ENCODE measurements around the gene SRP19. TPM values are rescaled to one million over a fixed set of nuclear protein-coding genes. Genes with fewer than 3 reads are reported as not detected.
A peak's percentile ranks its signal among the peaks of the same experiment; 100 is the strongest.

SRP19 gene
- total and polyA plus RNA-seq, 2 experiments from 2014 or later = 104 to 406 TPM

DNA sequence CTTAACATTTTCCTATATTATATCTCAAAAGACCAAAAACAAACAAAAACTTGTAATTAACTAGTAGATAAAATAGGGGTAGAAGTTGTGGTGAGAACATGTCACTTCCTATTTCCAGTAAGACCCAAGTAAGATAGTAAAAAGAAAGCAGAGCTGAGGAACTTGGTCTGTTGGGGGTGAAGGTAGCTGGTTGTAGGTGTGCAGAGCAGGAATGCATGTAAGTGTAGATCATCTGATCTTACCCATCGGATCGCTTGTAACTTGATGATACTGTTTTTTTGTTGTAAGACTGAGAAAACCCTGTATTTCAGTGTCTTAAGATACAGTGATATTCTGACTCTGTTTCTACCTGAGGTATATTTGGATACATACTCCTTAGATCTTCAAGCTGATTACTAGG, 5.7 kb downstream of the SRP19 start:
- Mint-ChIP-seq H3K27ac (no peak overlapping the region), H3K4me1 (peaks cover 11% of the 10 kb centered on the region), H3K36me3 (ENCODE audit: low read depth) (peaks cover 84% of the 10 kb centered on the region), H3K4me3 (no peak overlapping the region), H3K27me3 (ENCODE audit: insufficient read depth, low read depth, poor library complexity) (no peaks in the 10 kb centered on the region), H3K9me3 (no peaks in the 10 kb centered on the region)
- Histone ChIP-seq H3K4me1 (ENCODE audit: insufficient read depth) (peaks cover 6% of the 10 kb centered on the region; the same call in 1 of the 2 replicates), H2AFZ (no peak overlapping the region), H4K20me1 (replicated peaks; ENCODE audit: insufficient read depth) (peaks cover 30% of the 10 kb centered on the region), H3F3A (replicated peaks; ENCODE audit: low read depth) (0 out of 2 replicates have a peak, but pooled peaks cover 2% of the 10 kb centered on the region), H3K4me3 (no peak overlapping the region), H3K36me3 (ENCODE audit: insufficient read depth) (peaks cover 51% of the 10 kb centered on the region), H3K9me2 (ENCODE audit: insufficient read depth) (no peaks in the 10 kb centered on the region), H3K27ac (ENCODE audit: low read depth) (no peak overlapping the region), H3K27me3 (ENCODE audit: insufficient read depth) (no peaks in the 10 kb centered on the region), H3K4me2 (no peak overlapping the region), H3K79me2 (replicated peaks; ENCODE audit: insufficient read depth) (peaks cover 50% of the 10 kb centered on the region)
- DNase-seq (ENCODE audit: low spot score) (no peak), ATAC-seq (no peak)
- TF ChIP-seq EZH2phosphoT487 (IDR thresholded peaks at IDR 0.05; ENCODE audit: unreplicated experiment) (no peak), STAT1 (IDR thresholded peaks at IDR 0.05; ENCODE audit: unreplicated experiment) (no peak)

DNA sequence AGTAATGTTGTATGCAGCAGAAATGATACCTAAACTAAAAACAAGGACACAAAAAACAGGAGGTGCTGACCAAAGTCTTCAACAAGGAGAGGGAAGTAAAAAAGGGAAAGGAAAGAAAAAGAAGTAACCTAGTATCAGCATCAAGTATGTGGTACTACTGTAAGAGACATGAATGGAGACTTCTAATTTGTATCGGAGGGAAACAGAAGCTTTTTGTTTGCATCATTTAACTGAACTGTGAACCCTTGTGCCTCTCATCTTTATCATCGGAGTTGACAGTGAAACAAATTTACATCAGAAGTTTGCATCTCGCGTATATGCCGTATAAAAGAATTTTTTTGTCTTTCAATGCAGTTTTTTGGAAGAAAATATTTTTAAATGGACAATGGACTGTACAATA, 6.3 kb downstream of the SRP19 start:
- no peak overlapping the region for H2AFZ ChIP-seq
- Mint-ChIP-seq H3K4me1 (peaks cover 7% of the 10 kb centered on the region), H3K27me3 (ENCODE audit: insufficient read depth, low read depth, poor library complexity) (no peaks in the 10 kb centered on the region), H3K4me3 (no peak overlapping the region), H3K27ac (no peak overlapping the region), H3K36me3 (ENCODE audit: low read depth) (peaks cover 81% of the 10 kb centered on the region), H3K9me3 (no peaks in the 10 kb centered on the region)
- H4K20me1 ChIP-seq (replicated peaks; ENCODE audit: insufficient read depth) = peaks cover 30% of the 10 kb centered on the region
- 0 out of 2 replicates have a peak, but pooled peaks cover 2% of the 10 kb centered on the region for H3F3A ChIP-seq (replicated peaks; ENCODE audit: low read depth)
- no peak for ATAC-seq
- H3K4me2 ChIP-seq = no peak overlapping the region
- peaks cover 43% of the 10 kb centered on the region for H3K79me2 ChIP-seq (replicated peaks; ENCODE audit: insufficient read depth)
- H3K4me3 ChIP-seq = no peak overlapping the region
- H3K4me1 ChIP-seq (ENCODE audit: insufficient read depth) = peaks cover 3% of the 10 kb centered on the region; the same call in 1 of the 2 replicates
- no peaks in the 10 kb centered on the region for H3K9me2 ChIP-seq (ENCODE audit: insufficient read depth)
- H3K27ac ChIP-seq (ENCODE audit: low read depth) = 0 out of 2 replicates have a peak overlapping the region, but pooled peaks have one; percentile 19
- DNase-seq (ENCODE audit: low spot score) = no peak
- H3K27me3 ChIP-seq (ENCODE audit: insufficient read depth) = no peaks in the 10 kb centered on the region
- H3K36me3 ChIP-seq (ENCODE audit: insufficient read depth) = peaks cover 51% of the 10 kb centered on the region
- TF ChIP-seq, protein P1, sequence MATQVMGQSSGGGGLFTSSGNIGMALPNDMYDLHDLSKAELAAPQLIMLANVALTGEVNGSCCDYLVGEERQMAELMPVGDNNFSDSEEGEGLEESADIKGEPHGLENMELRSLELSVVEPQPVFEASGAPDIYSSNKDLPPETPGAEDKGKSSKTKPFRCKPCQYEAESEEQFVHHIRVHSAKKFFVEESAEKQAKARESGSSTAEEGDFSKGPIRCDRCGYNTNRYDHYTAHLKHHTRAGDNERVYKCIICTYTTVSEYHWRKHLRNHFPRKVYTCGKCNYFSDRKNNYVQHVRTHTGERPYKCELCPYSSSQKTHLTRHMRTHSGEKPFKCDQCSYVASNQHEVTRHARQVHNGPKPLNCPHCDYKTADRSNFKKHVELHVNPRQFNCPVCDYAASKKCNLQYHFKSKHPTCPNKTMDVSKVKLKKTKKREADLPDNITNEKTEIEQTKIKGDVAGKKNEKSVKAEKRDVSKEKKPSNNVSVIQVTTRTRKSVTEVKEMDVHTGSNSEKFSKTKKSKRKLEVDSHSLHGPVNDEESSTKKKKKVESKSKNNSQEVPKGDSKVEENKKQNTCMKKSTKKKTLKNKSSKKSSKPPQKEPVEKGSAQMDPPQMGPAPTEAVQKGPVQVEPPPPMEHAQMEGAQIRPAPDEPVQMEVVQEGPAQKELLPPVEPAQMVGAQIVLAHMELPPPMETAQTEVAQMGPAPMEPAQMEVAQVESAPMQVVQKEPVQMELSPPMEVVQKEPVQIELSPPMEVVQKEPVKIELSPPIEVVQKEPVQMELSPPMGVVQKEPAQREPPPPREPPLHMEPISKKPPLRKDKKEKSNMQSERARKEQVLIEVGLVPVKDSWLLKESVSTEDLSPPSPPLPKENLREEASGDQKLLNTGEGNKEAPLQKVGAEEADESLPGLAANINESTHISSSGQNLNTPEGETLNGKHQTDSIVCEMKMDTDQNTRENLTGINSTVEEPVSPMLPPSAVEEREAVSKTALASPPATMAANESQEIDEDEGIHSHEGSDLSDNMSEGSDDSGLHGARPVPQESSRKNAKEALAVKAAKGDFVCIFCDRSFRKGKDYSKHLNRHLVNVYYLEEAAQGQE (IDR thresholded peaks at IDR 0.05; ENCODE audit: unreplicated experiment) = no peak
- TF ChIP-seq EZH2 (IDR thresholded peaks at IDR 0.05; ENCODE audit: low read depth, unreplicated experiment) (no peak), NANOG (IDR thresholded peaks at IDR 0.05; ENCODE audit: borderline replicate concordance) (no peak), ZNF114 (CRISPR knock-in tag; IDR thresholded peaks at IDR 0.05) (no peak), JUNB (IDR thresholded peaks at IDR 0.05; ENCODE audit: unreplicated experiment) (no peak), ZNF331 (CRISPR knock-in tag; IDR thresholded peaks at IDR 0.05; ENCODE audit: low read depth) (no peak), STAT1 (IDR thresholded peaks at IDR 0.05; ENCODE audit: unreplicated experiment) (no peak), EZH2phosphoT487 (IDR thresholded peaks at IDR 0.05; ENCODE audit: unreplicated experiment) (no peak)
- TF ChIP-seq, protein P2, sequence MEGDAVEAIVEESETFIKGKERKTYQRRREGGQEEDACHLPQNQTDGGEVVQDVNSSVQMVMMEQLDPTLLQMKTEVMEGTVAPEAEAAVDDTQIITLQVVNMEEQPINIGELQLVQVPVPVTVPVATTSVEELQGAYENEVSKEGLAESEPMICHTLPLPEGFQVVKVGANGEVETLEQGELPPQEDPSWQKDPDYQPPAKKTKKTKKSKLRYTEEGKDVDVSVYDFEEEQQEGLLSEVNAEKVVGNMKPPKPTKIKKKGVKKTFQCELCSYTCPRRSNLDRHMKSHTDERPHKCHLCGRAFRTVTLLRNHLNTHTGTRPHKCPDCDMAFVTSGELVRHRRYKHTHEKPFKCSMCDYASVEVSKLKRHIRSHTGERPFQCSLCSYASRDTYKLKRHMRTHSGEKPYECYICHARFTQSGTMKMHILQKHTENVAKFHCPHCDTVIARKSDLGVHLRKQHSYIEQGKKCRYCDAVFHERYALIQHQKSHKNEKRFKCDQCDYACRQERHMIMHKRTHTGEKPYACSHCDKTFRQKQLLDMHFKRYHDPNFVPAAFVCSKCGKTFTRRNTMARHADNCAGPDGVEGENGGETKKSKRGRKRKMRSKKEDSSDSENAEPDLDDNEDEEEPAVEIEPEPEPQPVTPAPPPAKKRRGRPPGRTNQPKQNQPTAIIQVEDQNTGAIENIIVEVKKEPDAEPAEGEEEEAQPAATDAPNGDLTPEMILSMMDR (conservative IDR thresholded peaks at IDR 0.05; ENCODE audit: low read depth in 2 of 2) = no peak
- TF ChIP-seq, protein P3, sequence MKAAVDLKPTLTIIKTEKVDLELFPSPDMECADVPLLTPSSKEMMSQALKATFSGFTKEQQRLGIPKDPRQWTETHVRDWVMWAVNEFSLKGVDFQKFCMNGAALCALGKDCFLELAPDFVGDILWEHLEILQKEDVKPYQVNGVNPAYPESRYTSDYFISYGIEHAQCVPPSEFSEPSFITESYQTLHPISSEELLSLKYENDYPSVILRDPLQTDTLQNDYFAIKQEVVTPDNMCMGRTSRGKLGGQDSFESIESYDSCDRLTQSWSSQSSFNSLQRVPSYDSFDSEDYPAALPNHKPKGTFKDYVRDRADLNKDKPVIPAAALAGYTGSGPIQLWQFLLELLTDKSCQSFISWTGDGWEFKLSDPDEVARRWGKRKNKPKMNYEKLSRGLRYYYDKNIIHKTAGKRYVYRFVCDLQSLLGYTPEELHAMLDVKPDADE (IDR thresholded peaks at IDR 0.05) = no peak

Measured in GM23338 (cell line).